ENCODE results near the gene ODC1.

ODC1 gene

GRCh38 chr2:10414591-10414990 lies 33.5 kb downstream of the ODC1 start:
- H3K27me3 ChIP-seq: no peaks in the 10 kb centered on the region
- H3K36me3 ChIP-seq: peaks cover 3% of the 10 kb centered on the region
- no peak overlapping the region for H3K27ac ChIP-seq
- TF ChIP-seq CTCF (IDR thresholded peaks at IDR 0.05): no peak
- H3K4me3 ChIP-seq (ENCODE audit: low read depth in 1 of 2, low read length in 1 of 2): no peak overlapping the region
- peaks cover 28% of the 10 kb centered on the region in 2 experiments for H3K4me1 ChIP-seq (ENCODE audit: control insufficient read depth in 1 of 2, insufficient read depth in 1 of 2, low read depth in 1 of 2, low read length in 1 of 2)
- no peaks in the 10 kb centered on the region for H3K9me3 ChIP-seq

- TF ChIP-seq CTCF (IDR thresholded peaks at IDR 0.05): no peak
Measured at GRCh38 chr2:10413991-10414451, 34.1 kb downstream of the ODC1 start.

GRCh38 chr2:10413503-10413902 lies 34.6 kb downstream of the ODC1 start:
- no peaks in the 10 kb centered on the region for H3K9me3 ChIP-seq

More at GRCh38 chr2:10413991-10414451, 34.1 kb downstream of the ODC1 start:
- Histone ChIP-seq H3K36me3 (no peaks in the 10 kb centered on the region), H3K9me3 (no peaks in the 10 kb centered on the region), H3K4me3 (ENCODE audit: low read depth in 1 of 2, low read length in 1 of 2) (no peak overlapping the region), H3K27me3 (no peaks in the 10 kb centered on the region), H3K4me1 (ENCODE audit: control insufficient read depth in 1 of 2, insufficient read depth in 1 of 2, low read depth in 1 of 2, low read length in 1 of 2) (peaks cover 33 to 34% of the 10 kb centered on the region in 2 experiments), H3K27ac (no peak overlapping the region)

GRCh38 chr2:10412380-10412779 lies 35.7 kb downstream of the ODC1 start:
- Histone ChIP-seq H3K36me3 (no peaks in the 10 kb centered on the region), H3K4me1 (ENCODE audit: control insufficient read depth in 1 of 2, insufficient read depth in 1 of 2, low read depth in 1 of 2, low read length in 1 of 2) (peaks cover 50% of the 10 kb centered on the region in 2 experiments), H3K27me3 (no peaks in the 10 kb centered on the region), H3K27ac (peak overlapping the region; percentile 96), H3K9me3 (no peaks in the 10 kb centered on the region), H3K4me3 (ENCODE audit: low read depth in 1 of 2, low read length in 1 of 2) (no peak overlapping the region)
- TF ChIP-seq CTCF (IDR thresholded peaks at IDR 0.05): no peak

More at GRCh38 chr2:10413503-10413902, 34.6 kb downstream of the ODC1 start:
- no peak for TF ChIP-seq CTCF (IDR thresholded peaks at IDR 0.05)
- Histone ChIP-seq H3K4me3 (ENCODE audit: low read depth in 1 of 2, low read length in 1 of 2) (no peak overlapping the region), H3K4me1 (ENCODE audit: control insufficient read depth in 1 of 2, insufficient read depth in 1 of 2, low read depth in 1 of 2, low read length in 1 of 2) (peaks cover 39% of the 10 kb centered on the region in 2 experiments), H3K27ac (no peak overlapping the region), H3K36me3 (no peaks in the 10 kb centered on the region), H3K27me3 (no peaks in the 10 kb centered on the region)

GRCh38 chr2:10411557-10411956 lies 36.6 kb downstream of the ODC1 start:
- H3K27me3 ChIP-seq: no peaks in the 10 kb centered on the region
- no peaks in the 10 kb centered on the region for H3K36me3 ChIP-seq
- no peaks in the 10 kb centered on the region for H3K9me3 ChIP-seq
- no peak for TF ChIP-seq CTCF (IDR thresholded peaks at IDR 0.05)
- peak overlapping the region; percentile 96 for H3K27ac ChIP-seq
- H3K4me3 ChIP-seq (ENCODE audit: low read depth in 1 of 2, low read length in 1 of 2): peak overlapping the region; percentile 60 to 64
- H3K4me1 ChIP-seq (ENCODE audit: control insufficient read depth in 1 of 2, insufficient read depth in 1 of 2, low read depth in 1 of 2, low read length in 1 of 2): peaks cover 58% of the 10 kb centered on the region in 2 experiments
